ENCODE measurements around the gene KRTAP12-1. TPM values are rescaled to one million over a fixed set of nuclear protein-coding genes. Genes with fewer than 3 reads are reported as not detected.
"Not testable (repeated sequence)": the region's sequence is repeated elsewhere in the genome, so short reads cannot be mapped to it uniquely, and the experiment has no call there.

Gene KRTAP12-1
- total and polyA plus RNA-seq, 2 donors (not counting 3 experiments of a cell fraction or from before 2014, with no cell fraction given), result not detected

DNA sequence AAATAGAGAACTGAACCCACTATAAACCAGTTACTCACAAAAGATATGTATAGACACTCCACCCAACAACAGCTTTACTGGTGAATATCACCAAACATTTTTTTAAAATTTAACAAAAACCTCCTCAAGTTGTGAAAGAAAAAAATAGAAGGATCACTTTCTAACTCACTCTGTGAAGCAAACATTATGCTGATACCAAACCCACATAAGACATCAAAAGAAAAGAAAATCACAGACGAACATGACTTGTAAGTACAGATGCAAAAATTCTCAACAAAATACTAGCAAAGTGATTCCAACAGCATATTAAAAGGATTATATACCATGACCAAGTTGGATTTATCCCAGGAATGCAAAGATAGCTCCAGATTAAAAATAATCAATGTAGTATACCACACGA lies 9.7 kb upstream of the KRTAP12-1 start:
- BruUV-seq (replicated peaks), result no TSS peak
- ChIA-PET POLR2A (no interaction called here), CTCF (interaction anchor here (0.6 to 2.0 kb wide), 3 partner anchors 15 to 240 kb away, joined by 4 to 7 read pairs (median 5); no protein-coding TSS in a partner anchor)
- H3K9me1 ChIP-seq (replicated peaks; ENCODE audit: control insufficient read depth, extremely low read depth, insufficient read depth, low read length), result no peaks in the 10 kb centered on the region
- no peaks in the 10 kb centered on the region for H4K20me1 ChIP-seq (replicated peaks; ENCODE audit: control insufficient read depth, extremely low read depth, insufficient read depth, low read length)
- peaks cover 8 to 19% of the 10 kb centered on the region in 2 experiments for H3K27me3 ChIP-seq (ENCODE audit: control insufficient read depth in 2 of 2, insufficient read depth in 2 of 2, low read length in 2 of 2)
- no peak for DNase-seq (ENCODE audit: low read depth, low spot score)
- TF ChIP-seq FOS (IDR thresholded peaks at IDR 0.05; ENCODE audit: borderline replicate concordance, insufficient read depth, low read length), result no peak
- no peak for TF ChIP-seq POLR2AphosphoS5 (IDR thresholded peaks at IDR 0.05; ENCODE audit: insufficient read depth, low read depth, low read length)
- no peak for TF ChIP-seq JUN (IDR thresholded peaks at IDR 0.05; ENCODE audit: borderline replicate concordance, insufficient read depth, insufficient read length, low read depth)
- TF ChIP-seq EZH2 (IDR thresholded peaks at IDR 0.05; ENCODE audit: borderline replicate concordance, low read depth, low read length, severe bottlenecking), result no peak
- no peak for FAIRE-seq
- H3K79me2 ChIP-seq (ENCODE audit: control insufficient read depth, insufficient read depth, low read length), result no peaks in the 10 kb centered on the region
- H3K4me3 ChIP-seq (replicated peaks in 1 of 3; ENCODE audit: insufficient read depth in 1 of 3, low read depth in 1 of 3, low read length in 3 of 3), result no peak overlapping the region
- H3K4me1 ChIP-seq (ENCODE audit: control insufficient read depth, extremely low read depth, insufficient read depth, low read length), result no peaks in the 10 kb centered on the region
- no peak overlapping the region for H2AFZ ChIP-seq (ENCODE audit: low read depth, low read length)
- H3K9me3 ChIP-seq (replicated peaks; ENCODE audit: control insufficient read depth, insufficient read depth, low read length), result no peaks in the 10 kb centered on the region
- no peak overlapping the region for H3K4me2 ChIP-seq (ENCODE audit: insufficient read depth, low read length)
- dilution Hi-C loops (cut with MboI; ENCODE audit: extremely low pct_ligation_motif_present, low sequenced_read_pairs), result no loop called here
- no peak overlapping the region for H3K9ac ChIP-seq (replicated peaks; ENCODE audit: extremely low read depth, insufficient read depth, low read length)
- intact Hi-C loops (cut with micrococcal nuclease), result no loop called here
- no peaks in the 10 kb centered on the region for H3K36me3 ChIP-seq (ENCODE audit: control insufficient read depth in 2 of 2, extremely low read depth in 1 of 2, insufficient read depth in 2 of 2, low read length in 2 of 2)
- H3K27ac ChIP-seq (ENCODE audit: insufficient read depth, low read depth, low read length), result no peak overlapping the region

DNA sequence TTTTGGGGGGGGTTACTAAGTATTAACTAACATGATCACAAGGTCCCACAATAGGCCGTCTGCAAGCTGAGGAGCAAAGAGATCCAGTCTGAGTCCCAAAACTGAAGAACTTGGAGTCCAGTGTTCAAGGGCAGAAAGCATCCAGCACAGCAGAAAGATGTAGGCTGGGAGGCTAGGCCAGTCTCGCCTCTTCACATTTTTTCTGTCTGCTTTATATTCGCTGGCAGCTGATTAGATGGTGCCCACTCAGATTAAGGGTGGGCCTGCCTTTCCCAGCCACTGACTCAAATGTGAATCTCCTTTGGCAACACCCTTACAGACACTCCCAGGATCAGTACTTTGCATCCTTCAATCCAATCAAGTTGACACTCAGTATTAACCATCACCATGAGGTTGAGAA lies 7.8 kb upstream of the KRTAP12-1 start:
- H3K4me3 ChIP-seq (replicated peaks in 1 of 3; ENCODE audit: insufficient read depth in 1 of 3, low read depth in 1 of 3, low read length in 3 of 3); H3K9ac ChIP-seq (replicated peaks; ENCODE audit: extremely low read depth, insufficient read depth, low read length); H3K27ac ChIP-seq (ENCODE audit: insufficient read depth, low read depth, low read length); intact Hi-C loops (cut with micrococcal nuclease); H3K9me3 ChIP-seq (replicated peaks; ENCODE audit: control insufficient read depth, insufficient read depth, low read length); H3K4me1 ChIP-seq (ENCODE audit: control insufficient read depth, extremely low read depth, insufficient read depth, low read length); H3K79me2 ChIP-seq (ENCODE audit: control insufficient read depth, insufficient read depth, low read length); H2AFZ ChIP-seq (ENCODE audit: low read depth, low read length); H3K9me1 ChIP-seq (replicated peaks; ENCODE audit: control insufficient read depth, extremely low read depth, insufficient read depth, low read length); POLR2A ChIA-PET; BruUV-seq (replicated peaks); H4K20me1 ChIP-seq (replicated peaks; ENCODE audit: control insufficient read depth, extremely low read depth, insufficient read depth, low read length); H3K4me2 ChIP-seq (ENCODE audit: insufficient read depth, low read length); H3K36me3 ChIP-seq (ENCODE audit: control insufficient read depth in 2 of 2, extremely low read depth in 1 of 2, insufficient read depth in 2 of 2, low read length in 2 of 2); FAIRE-seq; CTCF ChIA-PET; DNase-seq (ENCODE audit: low read depth, low spot score); dilution Hi-C loops (cut with MboI; ENCODE audit: extremely low pct_ligation_motif_present, low sequenced_read_pairs): not testable (repeated sequence)
- peaks cover 5 to 19% of the 10 kb centered on the region in 2 experiments for H3K27me3 ChIP-seq (ENCODE audit: control insufficient read depth in 2 of 2, insufficient read depth in 2 of 2, low read length in 2 of 2)
